Measurements from ENCODE around the gene MIPEP.
A peak's percentile ranks its signal among the peaks of the same experiment; 100 is the strongest.

Gene MIPEP

GRCh38 chr13:23858546-23858945 lies 30.7 kb downstream of the MIPEP start:
- no peak for TF ChIP-seq CTCF (IDR thresholded peaks at IDR 0.05; ENCODE audit: unreplicated experiment in 3 of 3)
- no peaks in the 10 kb centered on the region for H3K27me3 Mint-ChIP-seq (ENCODE audit: low read depth)
- no peak overlapping the region for H3K4me3 Mint-ChIP-seq
- H3K9me3 Mint-ChIP-seq = no peaks in the 10 kb centered on the region
- H3K36me3 Mint-ChIP-seq (ENCODE audit: low read depth) = peaks cover 30% of the 10 kb centered on the region
- H3K27ac Mint-ChIP-seq = no peak overlapping the region
- no peaks in the 10 kb centered on the region for H3K4me1 Mint-ChIP-seq

- no peak for TF ChIP-seq CTCF (IDR thresholded peaks at IDR 0.05; ENCODE audit: unreplicated experiment in 3 of 3)
- Mint-ChIP-seq H3K4me1 (no peaks in the 10 kb centered on the region), H3K4me3 (no peak overlapping the region), H3K27me3 (ENCODE audit: low read depth) (no peaks in the 10 kb centered on the region), H3K36me3 (ENCODE audit: low read depth) (peaks cover 29% of the 10 kb centered on the region), H3K27ac (no peak overlapping the region), H3K9me3 (no peaks in the 10 kb centered on the region)
These were observed 33.0 kb downstream of the MIPEP start for GRCh38 chr13:23856008-23856750.

GRCh38 chr13:23855360-23855759 lies 33.8 kb downstream of the MIPEP start:
- Mint-ChIP-seq H3K36me3 (ENCODE audit: low read depth) (peaks cover 23% of the 10 kb centered on the region), H3K27ac (peak overlapping the region in 1 of 3 experiments; percentile 17), H3K9me3 (no peaks in the 10 kb centered on the region), H3K4me3 (no peak overlapping the region), H3K27me3 (ENCODE audit: low read depth) (no peaks in the 10 kb centered on the region), H3K4me1 (peaks cover 6% of the 10 kb centered on the region)
- TF ChIP-seq CTCF (IDR thresholded peaks at IDR 0.05; ENCODE audit: unreplicated experiment in 3 of 3) = no peak

GRCh38 chr13:23852351-23852750 lies 36.8 kb downstream of the MIPEP start:
- no peak for TF ChIP-seq CTCF (IDR thresholded peaks at IDR 0.05; ENCODE audit: unreplicated experiment in 3 of 3)
- H3K27me3 Mint-ChIP-seq (ENCODE audit: low read depth) = no peaks in the 10 kb centered on the region
- no peak overlapping the region for H3K4me3 Mint-ChIP-seq
- no peaks in the 10 kb centered on the region for H3K9me3 Mint-ChIP-seq
- no peak overlapping the region for H3K27ac Mint-ChIP-seq
- H3K36me3 Mint-ChIP-seq (ENCODE audit: low read depth) = peaks cover 20% of the 10 kb centered on the region
- H3K4me1 Mint-ChIP-seq = peaks cover 13% of the 10 kb centered on the region

- H3K4me1 Mint-ChIP-seq = peaks cover 13% of the 10 kb centered on the region
- peaks cover 18% of the 10 kb centered on the region for H3K36me3 Mint-ChIP-seq (ENCODE audit: low read depth)
- H3K27ac Mint-ChIP-seq = no peak overlapping the region
- no peaks in the 10 kb centered on the region for H3K9me3 Mint-ChIP-seq
- H3K4me3 Mint-ChIP-seq = no peak overlapping the region
- no peak for TF ChIP-seq CTCF (IDR thresholded peaks at IDR 0.05; ENCODE audit: unreplicated experiment in 3 of 3)
- H3K27me3 Mint-ChIP-seq (ENCODE audit: low read depth) = no peaks in the 10 kb centered on the region
These were observed 38.1 kb downstream of the MIPEP start for GRCh38 chr13:23851106-23851505.

- peaks cover 11% of the 10 kb centered on the region for H3K36me3 Mint-ChIP-seq (ENCODE audit: low read depth)
- no peaks in the 10 kb centered on the region for H3K9me3 Mint-ChIP-seq
- no peak for TF ChIP-seq CTCF (IDR thresholded peaks at IDR 0.05; ENCODE audit: unreplicated experiment in 3 of 3)
- peaks cover 13% of the 10 kb centered on the region for H3K4me1 Mint-ChIP-seq
- no peaks in the 10 kb centered on the region for H3K27me3 Mint-ChIP-seq (ENCODE audit: low read depth)
- no peak overlapping the region for H3K27ac Mint-ChIP-seq
- H3K4me3 Mint-ChIP-seq = no peak overlapping the region
These were observed 39.1 kb downstream of the MIPEP start for GRCh38 chr13:23850134-23850533.

Data from nephron (organoid).